HG02798 (cell line): ENCODE results near the gene SSNA1.

Experiments used
- ATAC-seq: cut with Tn5 transposase; IDR thresholded peaks from one replicate; pipeline ENCODE4 v1.9.1; 2021; ENCODE audit warnings: mild to moderate bottlenecking; ENCODE audit not compliant: unreplicated experiment, poor library complexity

The SSNA1 gene

DNA sequence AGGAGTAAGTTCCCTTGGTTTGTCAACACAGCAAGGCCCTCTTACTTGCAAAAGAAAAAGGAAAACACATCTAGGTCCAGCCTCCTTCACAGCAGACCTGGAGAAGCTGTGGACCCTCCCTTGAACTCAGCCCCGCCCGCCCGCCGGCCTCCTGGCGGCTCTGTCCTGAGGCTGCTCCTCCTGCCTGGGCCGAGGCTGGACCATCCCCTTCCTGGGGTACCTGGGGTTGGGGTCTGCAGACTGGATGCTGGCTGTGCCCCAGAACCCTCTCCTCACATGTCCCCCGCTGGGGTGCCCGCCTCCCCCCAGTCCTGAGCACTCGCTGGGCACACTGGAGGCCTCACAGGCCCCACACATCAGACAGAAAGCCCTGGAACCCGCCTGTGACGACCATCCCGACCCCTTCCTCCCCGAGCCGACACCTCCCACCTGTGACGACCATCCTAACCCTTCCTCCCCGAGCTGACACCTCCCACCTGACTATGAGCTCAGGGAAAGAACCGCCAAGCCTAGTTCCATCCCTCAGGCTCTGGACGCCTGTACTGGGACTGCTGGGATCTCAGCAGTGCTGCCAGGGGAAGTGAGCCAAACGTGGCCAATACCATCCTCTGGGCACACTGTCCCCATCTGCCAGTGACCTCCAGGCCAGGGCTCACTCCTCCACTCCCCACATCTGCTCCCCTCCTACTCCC lies 9.4 kb upstream of the SSNA1 start:
- no peak for ATAC-seq

DNA sequence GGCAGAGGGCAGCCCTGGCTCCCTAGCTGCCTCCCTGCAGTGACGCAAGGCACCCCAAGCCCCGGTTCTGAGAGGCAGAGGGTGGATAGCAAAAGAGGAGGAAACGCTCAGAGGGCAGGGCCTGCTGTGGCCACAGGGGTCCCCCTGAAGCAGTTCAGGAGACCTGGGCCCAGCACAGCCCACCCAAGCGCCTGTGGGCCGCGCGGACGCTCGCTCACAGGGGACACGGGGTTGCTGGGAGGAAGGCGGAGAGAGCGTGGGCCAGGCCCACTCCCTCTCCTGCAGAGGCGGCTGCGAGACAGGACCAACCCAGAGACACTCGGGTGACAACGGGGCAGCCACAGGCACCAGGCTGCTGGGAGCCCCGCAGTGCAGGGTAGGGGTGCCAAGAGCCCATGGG lies 8.7 kb upstream of the SSNA1 start:
- no peak for ATAC-seq

GRCh38 chr9:137180491-137180890 lies 8.0 kb upstream of the SSNA1 start:
- ATAC-seq: no peak

DNA sequence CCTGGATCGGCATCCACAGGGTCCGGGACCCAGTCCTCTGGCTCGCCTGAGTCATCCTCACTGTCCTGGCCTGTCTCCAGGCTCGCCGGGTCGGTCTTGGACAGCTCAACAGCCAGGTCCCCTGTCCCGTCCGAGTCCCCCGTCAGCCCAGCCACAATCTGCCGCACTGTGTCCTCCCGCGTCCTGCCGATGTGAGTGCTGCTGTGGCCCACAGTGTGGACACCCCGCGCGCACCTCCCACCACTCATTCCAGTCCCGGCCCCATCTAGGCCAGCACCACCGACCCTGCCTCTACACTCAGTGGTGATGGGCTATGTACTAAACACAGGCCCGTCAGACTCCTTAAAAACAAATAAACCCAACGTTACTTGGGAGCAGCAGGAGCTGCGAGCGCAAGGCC lies 6.8 kb upstream of the SSNA1 start:
- no peak for ATAC-seq

DNA sequence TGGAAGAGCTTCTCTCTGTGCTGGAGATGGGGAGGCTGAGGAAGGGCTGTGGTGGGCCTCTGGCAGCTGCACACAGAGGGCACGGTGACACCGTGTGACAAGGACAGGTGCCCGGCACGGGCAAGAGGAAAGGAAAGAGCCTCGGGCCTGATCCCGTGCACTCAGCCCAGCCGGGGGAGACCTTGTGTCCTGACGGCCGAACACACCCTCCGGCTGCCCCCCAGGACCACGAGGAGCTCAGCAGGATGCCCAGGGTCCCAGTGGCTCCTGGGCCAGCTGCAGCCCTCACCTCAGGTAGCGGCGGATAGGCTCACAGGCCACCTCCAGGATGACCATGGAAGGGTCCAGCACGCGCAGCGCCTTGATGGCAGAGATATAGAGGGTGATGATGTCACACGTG lies 5.6 kb upstream of the SSNA1 start:
- ATAC-seq: no peak

- no peak for ATAC-seq
Observed at GRCh38 chr9:137183980-137184595, 4.4 kb upstream of the SSNA1 start.

- no peak for ATAC-seq
Observed at GRCh38 chr9:137184881-137185660, 3.4 kb upstream of the SSNA1 start.

DNA sequence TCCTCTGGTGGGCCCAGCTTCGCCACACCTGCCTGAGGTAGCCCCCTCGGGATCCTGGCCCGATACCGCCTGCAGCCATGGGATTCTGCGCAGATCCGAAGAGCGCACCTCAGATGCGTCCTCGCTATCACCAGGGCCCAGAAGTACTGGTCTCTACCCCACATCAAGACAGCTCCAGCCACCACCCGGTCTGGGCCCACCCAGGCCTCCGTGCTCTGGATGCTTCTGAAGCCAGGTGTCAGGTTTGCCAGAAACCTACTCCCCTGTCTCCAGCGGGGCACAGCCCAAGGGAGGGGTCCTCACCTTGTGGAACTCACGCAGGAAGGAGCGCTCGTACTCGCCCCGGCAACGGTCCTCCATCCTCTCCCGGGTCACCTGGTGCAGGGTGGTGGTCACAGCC lies 2.6 kb upstream of the SSNA1 start:
- ATAC-seq: no peak

DNA sequence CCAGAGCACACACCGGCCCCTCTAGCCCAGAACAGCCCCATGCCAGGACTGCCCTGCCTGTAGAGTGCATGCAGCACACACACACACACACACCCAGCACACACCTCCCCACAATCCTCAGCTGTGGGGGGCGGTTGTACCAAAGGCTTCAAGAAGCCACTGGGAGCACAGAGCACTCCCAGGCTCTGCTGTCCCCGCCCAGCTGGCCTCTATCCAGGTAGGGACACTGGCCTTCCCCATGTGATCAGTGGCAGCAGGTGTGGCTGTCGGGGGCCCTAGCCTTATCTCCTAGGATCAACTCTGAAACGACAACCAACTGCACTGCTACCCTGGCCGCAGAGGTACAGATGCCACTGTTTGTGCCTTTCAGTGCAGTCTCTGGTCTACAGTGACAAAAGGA lies 2.1 kb upstream of the SSNA1 start:
- ATAC-seq: no peak

DNA sequence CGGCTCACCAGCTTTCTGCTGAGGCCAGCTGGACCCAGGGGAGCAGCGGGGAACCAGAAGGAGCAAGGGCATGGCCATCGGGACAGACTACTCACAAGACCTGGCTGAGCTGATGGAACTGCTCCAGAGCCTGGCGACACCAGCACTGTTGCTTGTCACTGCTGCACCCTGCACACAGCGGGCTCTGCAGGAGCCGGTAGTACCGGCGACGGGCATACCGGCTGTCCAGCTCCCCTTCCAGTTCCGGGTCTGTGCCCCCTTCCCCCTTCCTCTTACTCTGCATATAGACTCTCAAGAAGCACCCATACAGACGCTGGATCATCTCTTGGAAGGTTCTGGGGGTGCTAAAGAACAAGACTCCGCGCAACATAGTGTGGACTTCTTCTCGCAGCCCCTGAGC lies 1.1 kb upstream of the SSNA1 start:
- no peak for ATAC-seq

GRCh38 chr9:137188086-137188489 lies 388 bp upstream of the SSNA1 start:
- ATAC-seq: no peak

DNA sequence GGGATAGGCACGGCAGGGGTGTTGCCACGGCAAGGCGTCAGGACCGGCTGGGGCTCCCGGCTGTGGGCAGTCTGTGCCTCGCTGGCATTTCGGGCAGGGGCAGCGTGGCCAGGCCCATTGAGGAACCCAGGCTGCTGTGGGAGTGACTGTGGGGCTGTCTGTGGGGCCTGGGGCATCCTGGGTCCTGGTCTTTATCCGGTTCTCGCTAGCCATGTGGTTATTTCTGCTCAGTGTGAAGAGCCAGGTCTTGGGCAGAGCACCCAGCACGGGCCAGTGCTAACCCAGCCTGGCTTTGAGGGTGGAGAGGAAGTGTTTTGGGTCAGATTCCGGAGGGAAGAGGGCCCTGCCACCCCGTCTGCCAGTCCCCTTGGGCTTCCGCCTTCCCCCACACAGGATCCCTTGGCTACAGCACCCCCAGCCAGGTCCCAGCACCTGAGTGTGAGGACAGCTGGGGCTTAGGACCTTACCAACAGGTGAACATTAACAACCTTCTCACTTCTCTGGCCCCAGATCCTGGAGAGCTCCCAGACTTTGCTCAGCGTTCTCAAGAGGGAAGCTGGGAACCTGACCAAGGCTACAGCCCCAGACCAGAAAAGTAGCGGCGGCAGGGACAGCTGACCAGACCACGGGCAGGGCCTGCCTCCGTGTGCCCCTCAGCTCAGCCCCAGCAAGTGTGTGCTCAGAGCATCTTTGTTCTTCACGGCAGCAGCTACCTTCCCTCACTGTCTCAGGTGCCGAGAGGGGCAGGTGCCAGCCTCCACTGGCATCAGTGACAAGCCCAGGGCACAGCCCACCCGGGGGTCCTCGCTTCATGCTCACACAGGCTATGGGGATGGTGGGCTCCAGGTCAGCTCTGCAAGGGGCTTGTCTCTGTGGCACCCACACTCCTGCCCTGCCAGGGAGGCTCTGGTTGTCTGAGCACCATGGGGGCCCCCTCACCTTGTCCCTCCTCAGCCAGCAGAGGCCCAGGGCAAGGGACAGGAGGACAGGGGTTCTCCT lies 1.1 kb downstream of the SSNA1 start:
- ATAC-seq: no peak

DNA sequence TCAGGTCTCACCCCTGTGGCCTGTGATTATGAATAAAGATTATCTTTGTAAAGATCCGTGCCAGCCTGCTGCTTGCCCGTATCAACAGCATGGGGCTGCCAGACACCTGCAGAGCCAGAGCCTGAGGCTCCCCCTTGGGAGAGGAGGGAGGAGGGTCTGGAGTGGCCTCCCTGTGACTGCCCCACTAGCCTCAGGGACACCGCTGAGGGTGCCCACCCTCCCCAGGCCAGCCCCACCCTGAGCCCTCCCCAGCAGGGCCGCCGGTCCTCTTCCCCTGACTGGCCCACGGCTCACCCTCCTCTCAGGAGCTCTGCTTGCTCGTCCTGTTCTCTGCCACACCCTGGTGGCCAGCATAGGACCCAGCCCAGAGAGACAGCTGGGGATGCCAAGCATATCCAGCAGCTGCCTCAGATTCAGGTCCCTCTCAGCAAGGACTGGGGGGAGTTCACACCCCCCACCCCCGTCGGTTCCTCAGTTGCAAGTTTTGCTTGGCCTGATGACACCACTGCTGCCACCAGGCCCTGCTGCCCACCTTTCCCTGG lies 1.9 kb downstream of the SSNA1 start:
- no peak for ATAC-seq

- ATAC-seq: no peak
Observed at GRCh38 chr9:137191245-137191644, 2.8 kb downstream of the SSNA1 start.

- ATAC-seq: no peak
Observed at GRCh38 chr9:137191691-137192447, 3.4 kb downstream of the SSNA1 start.

DNA sequence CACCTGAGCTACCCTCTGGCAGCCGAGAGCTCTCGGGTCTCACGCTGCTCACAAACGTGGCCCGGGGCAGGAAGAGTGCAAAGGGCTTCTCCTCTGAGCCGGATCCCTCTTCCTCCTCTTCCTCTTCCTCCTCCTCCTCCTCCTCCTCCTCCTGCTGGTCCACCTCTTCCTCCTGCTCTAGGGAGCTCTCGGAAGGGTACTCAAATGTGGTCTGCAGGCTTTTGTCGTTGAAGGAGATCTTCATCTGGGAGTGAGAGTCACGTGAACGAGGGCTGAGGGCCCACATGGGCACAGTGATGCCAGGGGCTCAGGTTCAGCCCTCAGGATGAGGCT lies 3.9 kb downstream of the SSNA1 start:
- no peak for ATAC-seq

- ATAC-seq: no peak
Observed at GRCh38 chr9:137192859-137193258, 4.4 kb downstream of the SSNA1 start.

GRCh38 chr9:137193771-137194170 lies 5.3 kb downstream of the SSNA1 start:
- ATAC-seq: no peak

GRCh38 chr9:137194388-137194787 lies 5.9 kb downstream of the SSNA1 start:
- ATAC-seq: no peak

DNA sequence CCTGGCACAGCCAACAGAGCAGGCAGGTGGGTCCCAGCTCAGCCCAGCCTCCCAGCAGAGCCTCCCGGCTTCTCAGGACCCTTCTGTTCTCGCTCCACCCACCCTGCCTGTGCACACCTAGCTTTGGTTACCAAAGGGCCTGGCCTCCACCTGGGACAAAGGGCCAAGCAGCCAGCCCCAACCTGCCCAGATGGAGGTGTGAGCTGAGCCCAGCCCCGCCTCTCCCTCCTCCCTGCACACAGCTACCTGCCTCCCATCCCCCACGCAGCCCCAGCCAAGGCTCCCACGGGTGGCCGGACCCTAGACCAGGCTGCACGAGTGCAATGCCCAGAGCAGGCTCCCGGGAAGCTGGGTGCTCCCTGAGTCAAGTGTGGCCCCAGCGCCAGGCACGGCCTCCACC lies 6.4 kb downstream of the SSNA1 start:
- ATAC-seq: no peak
